ENCODE measurements around the gene ABCC8.

Gene ABCC8

GRCh38 chr11:17407575-17407974 is 69.1 kb downstream of the ABCC8 start:
- Histone ChIP-seq H3K4me3 (ENCODE audit: low read depth, low read length) (no peak overlapping the region), H3K36me3 (ENCODE audit: control insufficient read depth, insufficient read depth, low read length) (no peaks in the 10 kb centered on the region), H3K9me3 (ENCODE audit: control insufficient read depth, insufficient read depth, low read length) (no peaks in the 10 kb centered on the region), H3K9ac (ENCODE audit: low read depth, low read length) (no peak overlapping the region), H3K27me3 (ENCODE audit: control insufficient read depth, insufficient read depth, low read length) (no peaks in the 10 kb centered on the region), H3K4me1 (ENCODE audit: control insufficient read depth, insufficient read depth, low read length) (no peaks in the 10 kb centered on the region)

GRCh38 chr11:17406818-17407149 is 69.9 kb downstream of the ABCC8 start:
- Histone ChIP-seq H3K27me3 (ENCODE audit: control insufficient read depth, insufficient read depth, low read length) (no peaks in the 10 kb centered on the region), H3K9ac (ENCODE audit: low read depth, low read length) (no peak overlapping the region), H3K4me1 (ENCODE audit: control insufficient read depth, insufficient read depth, low read length) (no peaks in the 10 kb centered on the region), H3K9me3 (ENCODE audit: control insufficient read depth, insufficient read depth, low read length) (no peaks in the 10 kb centered on the region), H3K36me3 (ENCODE audit: control insufficient read depth, insufficient read depth, low read length) (no peaks in the 10 kb centered on the region), H3K4me3 (ENCODE audit: low read depth, low read length) (no peak overlapping the region)

- no peaks in the 10 kb centered on the region for H3K4me1 ChIP-seq (ENCODE audit: control insufficient read depth, insufficient read depth, low read length)
- H3K9ac ChIP-seq (ENCODE audit: low read depth, low read length) = no peak overlapping the region
- H3K9me3 ChIP-seq (ENCODE audit: control insufficient read depth, insufficient read depth, low read length) = no peaks in the 10 kb centered on the region
- H3K4me3 ChIP-seq (ENCODE audit: low read depth, low read length) = no peak overlapping the region
- H3K27me3 ChIP-seq (ENCODE audit: control insufficient read depth, insufficient read depth, low read length) = no peaks in the 10 kb centered on the region
- no peaks in the 10 kb centered on the region for H3K36me3 ChIP-seq (ENCODE audit: control insufficient read depth, insufficient read depth, low read length)
These were observed 70.4 kb downstream of the ABCC8 start for GRCh38 chr11:17406082-17406817.

GRCh38 chr11:17405232-17406005 is 71.2 kb downstream of the ABCC8 start:
- Histone ChIP-seq H3K36me3 (ENCODE audit: control insufficient read depth, insufficient read depth, low read length) (no peaks in the 10 kb centered on the region), H3K9ac (ENCODE audit: low read depth, low read length) (no peak overlapping the region), H3K27me3 (ENCODE audit: control insufficient read depth, insufficient read depth, low read length) (no peaks in the 10 kb centered on the region), H3K4me3 (ENCODE audit: low read depth, low read length) (no peak overlapping the region), H3K4me1 (ENCODE audit: control insufficient read depth, insufficient read depth, low read length) (no peaks in the 10 kb centered on the region), H3K9me3 (ENCODE audit: control insufficient read depth, insufficient read depth, low read length) (no peaks in the 10 kb centered on the region)

GRCh38 chr11:17403980-17404759 is 72.5 kb downstream of the ABCC8 start:
- no peaks in the 10 kb centered on the region for H3K9me3 ChIP-seq (ENCODE audit: control insufficient read depth, insufficient read depth, low read length)
- no peaks in the 10 kb centered on the region for H3K4me1 ChIP-seq (ENCODE audit: control insufficient read depth, insufficient read depth, low read length)
- no peak overlapping the region for H3K4me3 ChIP-seq (ENCODE audit: low read depth, low read length)
- no peaks in the 10 kb centered on the region for H3K36me3 ChIP-seq (ENCODE audit: control insufficient read depth, insufficient read depth, low read length)
- H3K9ac ChIP-seq (ENCODE audit: low read depth, low read length) = no peak overlapping the region
- no peaks in the 10 kb centered on the region for H3K27me3 ChIP-seq (ENCODE audit: control insufficient read depth, insufficient read depth, low read length)

- Histone ChIP-seq H3K36me3 (ENCODE audit: control insufficient read depth, insufficient read depth, low read length) (no peaks in the 10 kb centered on the region), H3K27me3 (ENCODE audit: control insufficient read depth, insufficient read depth, low read length) (no peaks in the 10 kb centered on the region), H3K9ac (ENCODE audit: low read depth, low read length) (no peak overlapping the region), H3K4me3 (ENCODE audit: low read depth, low read length) (no peak overlapping the region), H3K9me3 (ENCODE audit: control insufficient read depth, insufficient read depth, low read length) (no peaks in the 10 kb centered on the region), H3K4me1 (ENCODE audit: control insufficient read depth, insufficient read depth, low read length) (no peaks in the 10 kb centered on the region)
These were observed 74.2 kb downstream of the ABCC8 start for GRCh38 chr11:17402486-17402885.

GRCh38 chr11:17401841-17402240 is 74.8 kb downstream of the ABCC8 start:
- Histone ChIP-seq H3K4me1 (ENCODE audit: control insufficient read depth, insufficient read depth, low read length) (no peaks in the 10 kb centered on the region), H3K4me3 (ENCODE audit: low read depth, low read length) (no peak overlapping the region), H3K27me3 (ENCODE audit: control insufficient read depth, insufficient read depth, low read length) (no peaks in the 10 kb centered on the region), H3K9ac (ENCODE audit: low read depth, low read length) (no peak overlapping the region), H3K36me3 (ENCODE audit: control insufficient read depth, insufficient read depth, low read length) (no peaks in the 10 kb centered on the region), H3K9me3 (ENCODE audit: control insufficient read depth, insufficient read depth, low read length) (no peaks in the 10 kb centered on the region)

- no peaks in the 10 kb centered on the region for H3K4me1 ChIP-seq (ENCODE audit: control insufficient read depth, insufficient read depth, low read length)
- H3K27me3 ChIP-seq (ENCODE audit: control insufficient read depth, insufficient read depth, low read length) = no peaks in the 10 kb centered on the region
- H3K9ac ChIP-seq (ENCODE audit: low read depth, low read length) = no peak overlapping the region
- no peaks in the 10 kb centered on the region for H3K36me3 ChIP-seq (ENCODE audit: control insufficient read depth, insufficient read depth, low read length)
- H3K4me3 ChIP-seq (ENCODE audit: low read depth, low read length) = no peak overlapping the region
- no peaks in the 10 kb centered on the region for H3K9me3 ChIP-seq (ENCODE audit: control insufficient read depth, insufficient read depth, low read length)
These were observed 75.3 kb downstream of the ABCC8 start for GRCh38 chr11:17401316-17401715.

GRCh38 chr11:17400048-17400775 is 76.4 kb downstream of the ABCC8 start:
- Histone ChIP-seq H3K4me1 (ENCODE audit: control insufficient read depth, insufficient read depth, low read length) (no peaks in the 10 kb centered on the region), H3K9ac (ENCODE audit: low read depth, low read length) (no peak overlapping the region), H3K4me3 (ENCODE audit: low read depth, low read length) (no peak overlapping the region), H3K9me3 (ENCODE audit: control insufficient read depth, insufficient read depth, low read length) (no peaks in the 10 kb centered on the region), H3K27me3 (ENCODE audit: control insufficient read depth, insufficient read depth, low read length) (no peaks in the 10 kb centered on the region), H3K36me3 (ENCODE audit: control insufficient read depth, insufficient read depth, low read length) (no peaks in the 10 kb centered on the region)

- H3K27me3 ChIP-seq (ENCODE audit: control insufficient read depth, insufficient read depth, low read length) = no peaks in the 10 kb centered on the region
- no peaks in the 10 kb centered on the region for H3K9me3 ChIP-seq (ENCODE audit: control insufficient read depth, insufficient read depth, low read length)
- no peak overlapping the region for H3K9ac ChIP-seq (ENCODE audit: low read depth, low read length)
- H3K4me1 ChIP-seq (ENCODE audit: control insufficient read depth, insufficient read depth, low read length) = no peaks in the 10 kb centered on the region
- no peaks in the 10 kb centered on the region for H3K36me3 ChIP-seq (ENCODE audit: control insufficient read depth, insufficient read depth, low read length)
- H3K4me3 ChIP-seq (ENCODE audit: low read depth, low read length) = no peak overlapping the region
These were observed 77.4 kb downstream of the ABCC8 start for GRCh38 chr11:17399236-17399635.

- Histone ChIP-seq H3K4me3 (ENCODE audit: low read depth, low read length) (no peak overlapping the region), H3K4me1 (ENCODE audit: control insufficient read depth, insufficient read depth, low read length) (no peaks in the 10 kb centered on the region), H3K9ac (ENCODE audit: low read depth, low read length) (no peak overlapping the region), H3K36me3 (ENCODE audit: control insufficient read depth, insufficient read depth, low read length) (no peaks in the 10 kb centered on the region), H3K27me3 (ENCODE audit: control insufficient read depth, insufficient read depth, low read length) (no peaks in the 10 kb centered on the region), H3K9me3 (ENCODE audit: control insufficient read depth, insufficient read depth, low read length) (no peaks in the 10 kb centered on the region)
These were observed 79.2 kb downstream of the ABCC8 start for GRCh38 chr11:17397311-17398002.
